HepG2 (cell line): ENCODE data around the gene STK36. TPM values are rescaled to one million over a fixed set of nuclear protein-coding genes. Genes with fewer than 3 reads are reported as not detected.

Experiments used
- KLF6 ChIP-seq: IDR thresholded peaks from 2 replicates; pipeline ENCODE4 v1.8.0; 2016; ENCODE audit warnings: missing biosample characterization, missing genetic modification reagents
- NFKBIZ ChIP-seq: IDR thresholded peaks from 2 replicates; pipeline ENCODE4 v1.6.1; 2018; ENCODE audit warnings: missing genetic modification reagents, missing compliant biosample characterization
- SMAD1 ChIP-seq: sonication (generic); formaldehyde crosslinking; IDR thresholded peaks from 2 replicates; pipeline ENCODE4 v1.4.0; 2020; ENCODE audit warnings: missing genetic modification reagents, low read depth, mild to moderate bottlenecking, borderline replicate concordance
- SMC3 ChIP-seq: IDR thresholded peaks from 2 replicates; pipeline ENCODE4 v1.6.1; 2011; ENCODE audit warnings: low read length, improper control_type of control experiment
- TCF7L2 ChIP-seq: IDR thresholded peaks from 2 replicates; pipeline ENCODE4 v1.6.1; 2011; ENCODE audit warnings: mild to moderate bottlenecking, low read depth, low read length, moderate library complexity
- WIZ ChIP-seq: sonication (generic); formaldehyde crosslinking; IDR thresholded peaks from 2 replicates; pipeline ENCODE4 v1.5.1; 2020; ENCODE audit warnings: mild to moderate bottlenecking, missing genetic modification reagents
- ZNF251 ChIP-seq: sonication (generic); formaldehyde crosslinking; IDR thresholded peaks from 2 replicates; pipeline ENCODE4 v1.9.0; 2021; ENCODE audit warnings: mild to moderate bottlenecking, missing genetic modification reagents
- ZNF782 ChIP-seq: sonication (generic); formaldehyde crosslinking; IDR thresholded peaks from 2 replicates; pipeline ENCODE4 v1.4.0; 2020; ENCODE audit warnings: missing genetic modification reagents, mild to moderate bottlenecking, borderline replicate concordance
- ZSCAN21 ChIP-seq: sonication (generic); formaldehyde crosslinking; IDR thresholded peaks from 2 replicates; pipeline ENCODE4 v1.8.0; 2022; ENCODE audit warnings: mild to moderate bottlenecking, missing genetic modification reagents, moderate library complexity, borderline replicate concordance
- polyA plus RNA-seq, 8 experiments: library from polyadenylated mRNA; depleted of rRNA in 3 of 8; stranded (reverse) in 7 of 8; unstranded in 1 of 8; fragments of >200 nt; fragmentation: Illumina TruSeq in 4 of 8; extraction: Trizol in 4 of 8; gene quantifications; 2 replicates each; pipeline versions ENCODE4 v1.2.1 to v1.2.3, GENCODE V29; 2011 to 2016; ENCODE audit warnings: low read depth in 4 of 8, missing spikeins in 1 of 8, mixed read lengths in 1 of 8; ENCODE audit not compliant: insufficient read depth in 1 of 8
- total RNA-seq, 5 experiments: library from RNA; depleted of rRNA; stranded (reverse); fragments of >200 nt; fragmentation: Illumina TruSeq; extraction: Trizol; gene quantifications; 2 replicates each; pipeline ENCODE4 v1.2.3, GENCODE V29; 2016; ENCODE audit warnings: low read depth in 1 of 5
- TF ChIP-seq, protein P1 (sequence below): sonication (generic); formaldehyde crosslinking; IDR thresholded peaks from 2 replicates; pipeline ENCODE4 v1.9.0; 2022; ENCODE audit warnings: missing genetic modification reagents, mild to moderate bottlenecking, borderline replicate concordance
- TF ChIP-seq, protein P2 (sequence below): IDR thresholded peaks from 2 replicates; pipeline ENCODE4 v1.6.1; 2016; ENCODE audit warnings: low read depth, missing genetic modification reagents, missing compliant biosample characterization
- TF ChIP-seq, protein P3 (sequence below): sonication (generic); formaldehyde crosslinking; conservative IDR thresholded peaks from 2 replicates; pipeline ENCODE4 v1.4.0; 2020; ENCODE audit warnings: missing genetic modification reagents
- TF ChIP-seq, protein P4 (sequence below): sonication (generic); formaldehyde crosslinking; IDR thresholded peaks from 2 replicates; pipeline ENCODE4 v1.4.0; 2020; ENCODE audit warnings: missing genetic modification reagents
- TF ChIP-seq, protein P5 (sequence below): sonication (generic); formaldehyde crosslinking; IDR thresholded peaks from 2 replicates; pipeline ENCODE4 v1.5.0; 2020; ENCODE audit warnings: missing genetic modification reagents

Gene STK36
- total and polyA plus RNA-seq, 2 of the 13 experiments (the other 11 are each of a cell fraction or from before 2014, with no cell fraction given) = 45.9 to 83.5 TPM

DNA sequence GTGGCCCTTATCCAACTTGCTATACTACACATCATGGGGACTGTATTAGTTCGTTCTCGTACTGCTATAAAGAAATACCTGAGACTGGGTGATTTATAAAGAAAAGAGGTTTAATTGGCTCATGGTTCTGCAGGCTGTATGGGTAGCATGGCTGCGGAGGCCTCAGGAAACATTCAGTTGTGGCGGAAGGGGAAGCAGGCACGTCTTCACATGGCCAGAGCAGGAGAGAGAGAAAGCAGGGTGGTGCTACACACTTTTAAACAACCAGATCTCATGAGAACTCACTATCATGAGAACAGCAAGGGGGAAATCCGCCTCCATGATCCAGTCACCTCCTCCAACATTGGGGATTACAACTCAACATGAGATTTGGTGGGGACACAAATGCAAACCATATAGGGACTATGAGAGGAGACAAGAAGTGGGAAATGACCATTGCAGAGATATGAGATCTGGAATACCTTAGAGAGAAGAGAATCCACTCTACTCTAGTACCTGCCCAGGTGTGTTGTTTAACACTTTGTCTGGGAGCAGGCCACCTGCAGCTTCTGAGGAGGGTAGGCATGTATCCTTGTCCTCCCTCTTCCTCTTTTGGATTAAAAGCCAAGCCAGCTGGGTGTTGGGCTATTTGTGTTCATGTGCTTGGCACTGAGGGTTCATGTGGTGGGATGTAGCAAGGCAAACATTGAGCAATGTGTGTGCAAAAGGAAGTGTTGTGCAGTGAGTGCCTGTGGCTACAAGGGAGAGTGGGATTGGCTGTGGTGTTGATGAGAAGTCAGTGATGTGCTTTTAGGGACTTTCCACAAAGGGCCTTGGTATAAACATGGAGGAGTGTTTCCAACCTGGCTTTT is 61.5 kb downstream of the STK36 start (continued):
- TF ChIP-seq ZNF251 = no peak
- TF ChIP-seq, protein P1, sequence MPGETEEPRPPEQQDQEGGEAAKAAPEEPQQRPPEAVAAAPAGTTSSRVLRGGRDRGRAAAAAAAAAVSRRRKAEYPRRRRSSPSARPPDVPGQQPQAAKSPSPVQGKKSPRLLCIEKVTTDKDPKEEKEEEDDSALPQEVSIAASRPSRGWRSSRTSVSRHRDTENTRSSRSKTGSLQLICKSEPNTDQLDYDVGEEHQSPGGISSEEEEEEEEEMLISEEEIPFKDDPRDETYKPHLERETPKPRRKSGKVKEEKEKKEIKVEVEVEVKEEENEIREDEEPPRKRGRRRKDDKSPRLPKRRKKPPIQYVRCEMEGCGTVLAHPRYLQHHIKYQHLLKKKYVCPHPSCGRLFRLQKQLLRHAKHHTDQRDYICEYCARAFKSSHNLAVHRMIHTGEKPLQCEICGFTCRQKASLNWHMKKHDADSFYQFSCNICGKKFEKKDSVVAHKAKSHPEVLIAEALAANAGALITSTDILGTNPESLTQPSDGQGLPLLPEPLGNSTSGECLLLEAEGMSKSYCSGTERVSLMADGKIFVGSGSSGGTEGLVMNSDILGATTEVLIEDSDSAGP = no peak
- TF ChIP-seq ZNF782 (CRISPR knock-in tag) = 0 out of 2 replicates have a peak, but pooled peaks have one; percentile 77
- TF ChIP-seq, protein P2, sequence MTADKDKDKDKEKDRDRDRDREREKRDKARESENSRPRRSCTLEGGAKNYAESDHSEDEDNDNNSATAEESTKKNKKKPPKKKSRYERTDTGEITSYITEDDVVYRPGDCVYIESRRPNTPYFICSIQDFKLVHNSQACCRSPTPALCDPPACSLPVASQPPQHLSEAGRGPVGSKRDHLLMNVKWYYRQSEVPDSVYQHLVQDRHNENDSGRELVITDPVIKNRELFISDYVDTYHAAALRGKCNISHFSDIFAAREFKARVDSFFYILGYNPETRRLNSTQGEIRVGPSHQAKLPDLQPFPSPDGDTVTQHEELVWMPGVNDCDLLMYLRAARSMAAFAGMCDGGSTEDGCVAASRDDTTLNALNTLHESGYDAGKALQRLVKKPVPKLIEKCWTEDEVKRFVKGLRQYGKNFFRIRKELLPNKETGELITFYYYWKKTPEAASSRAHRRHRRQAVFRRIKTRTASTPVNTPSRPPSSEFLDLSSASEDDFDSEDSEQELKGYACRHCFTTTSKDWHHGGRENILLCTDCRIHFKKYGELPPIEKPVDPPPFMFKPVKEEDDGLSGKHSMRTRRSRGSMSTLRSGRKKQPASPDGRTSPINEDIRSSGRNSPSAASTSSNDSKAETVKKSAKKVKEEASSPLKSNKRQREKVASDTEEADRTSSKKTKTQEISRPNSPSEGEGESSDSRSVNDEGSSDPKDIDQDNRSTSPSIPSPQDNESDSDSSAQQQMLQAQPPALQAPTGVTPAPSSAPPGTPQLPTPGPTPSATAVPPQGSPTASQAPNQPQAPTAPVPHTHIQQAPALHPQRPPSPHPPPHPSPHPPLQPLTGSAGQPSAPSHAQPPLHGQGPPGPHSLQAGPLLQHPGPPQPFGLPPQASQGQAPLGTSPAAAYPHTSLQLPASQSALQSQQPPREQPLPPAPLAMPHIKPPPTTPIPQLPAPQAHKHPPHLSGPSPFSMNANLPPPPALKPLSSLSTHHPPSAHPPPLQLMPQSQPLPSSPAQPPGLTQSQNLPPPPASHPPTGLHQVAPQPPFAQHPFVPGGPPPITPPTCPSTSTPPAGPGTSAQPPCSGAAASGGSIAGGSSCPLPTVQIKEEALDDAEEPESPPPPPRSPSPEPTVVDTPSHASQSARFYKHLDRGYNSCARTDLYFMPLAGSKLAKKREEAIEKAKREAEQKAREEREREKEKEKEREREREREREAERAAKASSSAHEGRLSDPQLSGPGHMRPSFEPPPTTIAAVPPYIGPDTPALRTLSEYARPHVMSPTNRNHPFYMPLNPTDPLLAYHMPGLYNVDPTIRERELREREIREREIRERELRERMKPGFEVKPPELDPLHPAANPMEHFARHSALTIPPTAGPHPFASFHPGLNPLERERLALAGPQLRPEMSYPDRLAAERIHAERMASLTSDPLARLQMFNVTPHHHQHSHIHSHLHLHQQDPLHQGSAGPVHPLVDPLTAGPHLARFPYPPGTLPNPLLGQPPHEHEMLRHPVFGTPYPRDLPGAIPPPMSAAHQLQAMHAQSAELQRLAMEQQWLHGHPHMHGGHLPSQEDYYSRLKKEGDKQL (CRISPR knock-in tag) = peak; percentile 87
- no peak for TF ChIP-seq WIZ
- TF ChIP-seq ZSCAN21 = peak; percentile 83
- TF ChIP-seq KLF6 = peak; percentile 92
- TF ChIP-seq, protein P3, sequence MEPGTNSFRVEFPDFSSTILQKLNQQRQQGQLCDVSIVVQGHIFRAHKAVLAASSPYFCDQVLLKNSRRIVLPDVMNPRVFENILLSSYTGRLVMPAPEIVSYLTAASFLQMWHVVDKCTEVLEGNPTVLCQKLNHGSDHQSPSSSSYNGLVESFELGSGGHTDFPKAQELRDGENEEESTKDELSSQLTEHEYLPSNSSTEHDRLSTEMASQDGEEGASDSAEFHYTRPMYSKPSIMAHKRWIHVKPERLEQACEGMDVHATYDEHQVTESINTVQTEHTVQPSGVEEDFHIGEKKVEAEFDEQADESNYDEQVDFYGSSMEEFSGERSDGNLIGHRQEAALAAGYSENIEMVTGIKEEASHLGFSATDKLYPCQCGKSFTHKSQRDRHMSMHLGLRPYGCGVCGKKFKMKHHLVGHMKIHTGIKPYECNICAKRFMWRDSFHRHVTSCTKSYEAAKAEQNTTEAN = peak; percentile 95
- peak; percentile 41; the same call in 1 of the 2 replicates for TF ChIP-seq SMC3
- peak; percentile 99 for TF ChIP-seq NFKBIZ (CRISPR knock-in tag)
- 0 out of 2 replicates have a peak, but pooled peaks have one; percentile 38 for TF ChIP-seq SMAD1 (CRISPR knock-in tag)
- TF ChIP-seq, protein P4, sequence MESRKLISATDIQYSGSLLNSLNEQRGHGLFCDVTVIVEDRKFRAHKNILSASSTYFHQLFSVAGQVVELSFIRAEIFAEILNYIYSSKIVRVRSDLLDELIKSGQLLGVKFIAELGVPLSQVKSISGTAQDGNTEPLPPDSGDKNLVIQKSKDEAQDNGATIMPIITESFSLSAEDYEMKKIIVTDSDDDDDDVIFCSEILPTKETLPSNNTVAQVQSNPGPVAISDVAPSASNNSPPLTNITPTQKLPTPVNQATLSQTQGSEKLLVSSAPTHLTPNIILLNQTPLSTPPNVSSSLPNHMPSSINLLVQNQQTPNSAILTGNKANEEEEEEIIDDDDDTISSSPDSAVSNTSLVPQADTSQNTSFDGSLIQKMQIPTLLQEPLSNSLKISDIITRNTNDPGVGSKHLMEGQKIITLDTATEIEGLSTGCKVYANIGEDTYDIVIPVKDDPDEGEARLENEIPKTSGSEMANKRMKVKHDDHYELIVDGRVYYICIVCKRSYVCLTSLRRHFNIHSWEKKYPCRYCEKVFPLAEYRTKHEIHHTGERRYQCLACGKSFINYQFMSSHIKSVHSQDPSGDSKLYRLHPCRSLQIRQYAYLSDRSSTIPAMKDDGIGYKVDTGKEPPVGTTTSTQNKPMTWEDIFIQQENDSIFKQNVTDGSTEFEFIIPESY (CRISPR knock-in tag) = peak; percentile 83
- TF ChIP-seq, protein P5, sequence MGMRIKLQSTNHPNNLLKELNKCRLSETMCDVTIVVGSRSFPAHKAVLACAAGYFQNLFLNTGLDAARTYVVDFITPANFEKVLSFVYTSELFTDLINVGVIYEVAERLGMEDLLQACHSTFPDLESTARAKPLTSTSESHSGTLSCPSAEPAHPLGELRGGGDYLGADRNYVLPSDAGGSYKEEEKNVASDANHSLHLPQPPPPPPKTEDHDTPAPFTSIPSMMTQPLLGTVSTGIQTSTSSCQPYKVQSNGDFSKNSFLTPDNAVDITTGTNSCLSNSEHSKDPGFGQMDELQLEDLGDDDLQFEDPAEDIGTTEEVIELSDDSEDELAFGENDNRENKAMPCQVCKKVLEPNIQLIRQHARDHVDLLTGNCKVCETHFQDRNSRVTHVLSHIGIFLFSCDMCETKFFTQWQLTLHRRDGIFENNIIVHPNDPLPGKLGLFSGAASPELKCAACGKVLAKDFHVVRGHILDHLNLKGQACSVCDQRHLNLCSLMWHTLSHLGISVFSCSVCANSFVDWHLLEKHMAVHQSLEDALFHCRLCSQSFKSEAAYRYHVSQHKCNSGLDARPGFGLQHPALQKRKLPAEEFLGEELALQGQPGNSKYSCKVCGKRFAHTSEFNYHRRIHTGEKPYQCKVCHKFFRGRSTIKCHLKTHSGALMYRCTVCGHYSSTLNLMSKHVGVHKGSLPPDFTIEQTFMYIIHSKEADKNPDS = no peak
- no peak for TF ChIP-seq TCF7L2
